ENCODE data around the gene AP2S1.
"Not testable (repeated sequence)": the region's sequence is repeated elsewhere in the genome, so short reads cannot be mapped to it uniquely, and the experiment has no call there.

AP2S1 gene

DNA sequence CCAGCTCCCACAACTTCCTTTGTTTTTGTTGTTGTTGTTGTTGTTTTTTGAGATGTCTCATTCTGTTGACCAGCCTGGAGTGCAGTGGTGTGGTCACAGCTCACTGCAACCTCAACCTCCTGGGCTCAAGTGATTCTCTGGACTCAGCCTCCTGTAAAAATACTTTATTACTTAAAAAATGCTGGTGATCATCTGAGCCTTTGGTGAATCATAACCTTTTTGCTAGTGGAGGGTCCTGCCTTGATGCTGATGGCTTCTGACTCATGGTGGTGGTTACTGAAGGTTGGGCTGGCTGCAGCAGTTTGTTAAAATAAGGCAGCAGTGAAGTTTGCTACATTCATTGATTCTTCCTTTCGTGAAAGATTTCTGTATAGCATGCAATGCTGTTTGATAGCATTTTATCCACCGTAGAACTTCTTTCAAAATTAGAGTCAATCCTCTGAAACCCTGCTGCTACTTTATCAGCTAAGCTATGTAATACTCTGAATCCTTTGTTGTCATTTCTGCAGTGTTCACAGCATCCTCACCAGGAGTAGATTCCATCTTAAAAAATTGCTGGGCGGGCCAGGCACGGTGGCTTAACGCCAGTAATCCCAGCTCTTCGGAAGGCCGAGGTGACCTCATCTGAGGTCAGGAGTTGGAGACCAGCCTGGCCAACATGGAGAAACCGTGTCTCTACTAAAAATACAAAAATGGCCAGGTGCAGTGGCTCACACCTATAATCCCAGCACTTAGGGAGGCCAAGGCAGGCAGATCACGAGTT is 28.1 kb upstream of the AP2S1 start:
- no peak overlapping the region for H3K27ac ChIP-seq
- H3K4me3 ChIP-seq (IDR thresholded peaks at IDR 0.05; ENCODE audit: insufficient read depth, low read depth, low read length) = no peak overlapping the region
- no peak overlapping the region for H3K9ac ChIP-seq
- no peak overlapping the region for H3K4me2 ChIP-seq
- H3K4me1 ChIP-seq (ENCODE audit: low read depth, poor library complexity, severe bottlenecking) = no peaks in the 10 kb centered on the region
- no peaks in the 10 kb centered on the region for H3K27me3 ChIP-seq (ENCODE audit: insufficient read depth, low read depth)
- no peak overlapping the region for H2AFZ ChIP-seq (ENCODE audit: low read depth)
- H3K79me2 ChIP-seq (ENCODE audit: insufficient read depth, low read depth) = peaks cover 22% of the 10 kb centered on the region
- no peaks in the 10 kb centered on the region for H4K20me1 ChIP-seq (ENCODE audit: insufficient read depth)
- no peaks in the 10 kb centered on the region for H3K36me3 ChIP-seq (ENCODE audit: insufficient read depth)
- TF ChIP-seq, protein P1, sequence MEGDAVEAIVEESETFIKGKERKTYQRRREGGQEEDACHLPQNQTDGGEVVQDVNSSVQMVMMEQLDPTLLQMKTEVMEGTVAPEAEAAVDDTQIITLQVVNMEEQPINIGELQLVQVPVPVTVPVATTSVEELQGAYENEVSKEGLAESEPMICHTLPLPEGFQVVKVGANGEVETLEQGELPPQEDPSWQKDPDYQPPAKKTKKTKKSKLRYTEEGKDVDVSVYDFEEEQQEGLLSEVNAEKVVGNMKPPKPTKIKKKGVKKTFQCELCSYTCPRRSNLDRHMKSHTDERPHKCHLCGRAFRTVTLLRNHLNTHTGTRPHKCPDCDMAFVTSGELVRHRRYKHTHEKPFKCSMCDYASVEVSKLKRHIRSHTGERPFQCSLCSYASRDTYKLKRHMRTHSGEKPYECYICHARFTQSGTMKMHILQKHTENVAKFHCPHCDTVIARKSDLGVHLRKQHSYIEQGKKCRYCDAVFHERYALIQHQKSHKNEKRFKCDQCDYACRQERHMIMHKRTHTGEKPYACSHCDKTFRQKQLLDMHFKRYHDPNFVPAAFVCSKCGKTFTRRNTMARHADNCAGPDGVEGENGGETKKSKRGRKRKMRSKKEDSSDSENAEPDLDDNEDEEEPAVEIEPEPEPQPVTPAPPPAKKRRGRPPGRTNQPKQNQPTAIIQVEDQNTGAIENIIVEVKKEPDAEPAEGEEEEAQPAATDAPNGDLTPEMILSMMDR (conservative IDR thresholded peaks at IDR 0.05; ENCODE audit: low read depth, low read length) = no peak

DNA sequence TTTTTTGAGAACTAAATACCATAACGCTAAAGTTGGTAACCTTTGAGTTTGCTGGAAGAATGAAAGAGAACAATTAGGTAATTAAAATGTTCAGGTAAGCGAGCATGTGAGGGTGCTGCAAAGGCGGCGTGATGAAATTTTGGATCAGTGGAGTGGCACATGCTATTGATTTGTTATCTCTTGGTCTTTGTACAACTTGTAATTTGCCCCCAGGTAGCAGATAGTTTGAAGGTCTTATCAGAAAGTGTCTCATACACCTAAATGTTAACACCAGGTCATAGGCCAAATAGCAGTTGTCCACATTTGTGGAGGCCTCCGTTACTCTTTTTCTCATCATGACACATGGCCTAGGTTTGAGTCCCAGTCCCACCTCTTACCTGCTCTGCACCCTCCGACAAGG is 25.0 kb upstream of the AP2S1 start:
- Histone ChIP-seq H3K79me2 (ENCODE audit: insufficient read depth, low read depth) (peaks cover 52% of the 10 kb centered on the region), H3K4me3 (IDR thresholded peaks at IDR 0.05; ENCODE audit: insufficient read depth, low read depth, low read length) (no peak overlapping the region), H3K36me3 (ENCODE audit: insufficient read depth) (no peaks in the 10 kb centered on the region), H3K27me3 (ENCODE audit: insufficient read depth, low read depth) (no peaks in the 10 kb centered on the region), H2AFZ (ENCODE audit: low read depth) (no peak overlapping the region), H3K9ac (no peak overlapping the region), H3K4me1 (ENCODE audit: low read depth, poor library complexity, severe bottlenecking) (no peaks in the 10 kb centered on the region), H3K4me2 (no peak overlapping the region), H4K20me1 (ENCODE audit: insufficient read depth) (no peaks in the 10 kb centered on the region), H3K27ac (no peak overlapping the region)
- TF ChIP-seq, protein P1 (conservative IDR thresholded peaks at IDR 0.05; ENCODE audit: low read depth, low read length) = no peak

DNA sequence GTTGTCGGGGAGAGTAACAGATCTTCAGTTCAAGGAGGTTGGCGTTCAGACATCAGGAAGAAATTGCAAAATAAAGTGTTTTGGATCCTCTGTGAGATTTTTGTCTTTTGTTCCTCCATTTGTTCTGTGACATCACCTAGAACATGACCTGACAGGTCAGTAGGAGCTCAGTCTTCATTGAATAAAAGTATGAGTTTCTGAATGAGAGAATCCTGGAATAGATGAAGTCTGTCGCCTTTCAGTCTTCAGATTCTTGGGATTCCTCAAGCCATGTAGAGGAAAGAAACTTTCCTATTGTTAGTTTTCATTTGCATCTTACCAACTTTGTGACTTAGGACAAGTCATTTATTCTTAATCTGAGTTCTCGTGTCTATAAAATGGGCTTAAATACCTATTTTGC is 24.6 kb upstream of the AP2S1 start:
- Histone ChIP-seq H3K9ac (no peak overlapping the region), H3K27ac (no peak overlapping the region), H3K4me3 (IDR thresholded peaks at IDR 0.05; ENCODE audit: insufficient read depth, low read depth, low read length) (no peak overlapping the region), H3K36me3 (ENCODE audit: insufficient read depth) (no peaks in the 10 kb centered on the region), H2AFZ (ENCODE audit: low read depth) (no peak overlapping the region), H3K4me2 (no peak overlapping the region), H3K27me3 (ENCODE audit: insufficient read depth, low read depth) (no peaks in the 10 kb centered on the region), H4K20me1 (ENCODE audit: insufficient read depth) (no peaks in the 10 kb centered on the region), H3K4me1 (ENCODE audit: low read depth, poor library complexity, severe bottlenecking) (no peaks in the 10 kb centered on the region), H3K79me2 (ENCODE audit: insufficient read depth, low read depth) (peaks cover 56% of the 10 kb centered on the region)
- TF ChIP-seq, protein P1 (conservative IDR thresholded peaks at IDR 0.05; ENCODE audit: low read depth, low read length) = no peak

DNA sequence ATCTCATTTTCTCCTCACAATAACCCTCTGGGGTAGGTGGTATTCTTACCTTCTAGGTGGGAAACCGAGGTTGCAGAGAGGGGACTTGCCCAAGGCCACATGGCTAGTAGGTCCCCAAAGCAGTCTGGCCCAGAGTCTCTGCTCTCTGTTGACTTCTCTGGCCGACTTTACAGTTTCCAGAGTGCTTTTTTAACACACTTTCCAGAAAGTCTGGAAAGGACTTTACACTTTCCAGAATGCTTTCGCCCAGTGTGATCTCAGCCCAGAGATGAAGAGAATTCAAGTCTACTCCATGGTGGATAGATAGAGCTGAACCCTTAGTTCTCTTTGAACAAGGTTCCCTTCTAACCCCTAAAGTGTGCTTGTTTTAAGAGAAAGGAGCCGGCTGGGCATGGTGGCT is 22.3 kb upstream of the AP2S1 start:
- peaks cover 7% of the 10 kb centered on the region; the same call in 1 of the 2 replicates for H4K20me1 ChIP-seq (ENCODE audit: insufficient read depth)
- H3K9ac ChIP-seq = no peak overlapping the region
- no peak overlapping the region for H2AFZ ChIP-seq (ENCODE audit: low read depth)
- TF ChIP-seq, protein P1 (conservative IDR thresholded peaks at IDR 0.05; ENCODE audit: low read depth, low read length) = no peak
- H3K4me3 ChIP-seq (IDR thresholded peaks at IDR 0.05; ENCODE audit: insufficient read depth, low read depth, low read length) = no peak overlapping the region
- no peak overlapping the region for H3K4me2 ChIP-seq
- peaks cover 6% of the 10 kb centered on the region for H3K4me1 ChIP-seq (ENCODE audit: low read depth, poor library complexity, severe bottlenecking)
- H3K79me2 ChIP-seq (ENCODE audit: insufficient read depth, low read depth) = peaks cover 66% of the 10 kb centered on the region
- no peak overlapping the region for H3K27ac ChIP-seq
- no peaks in the 10 kb centered on the region for H3K27me3 ChIP-seq (ENCODE audit: insufficient read depth, low read depth)
- no peaks in the 10 kb centered on the region for H3K36me3 ChIP-seq (ENCODE audit: insufficient read depth)

DNA sequence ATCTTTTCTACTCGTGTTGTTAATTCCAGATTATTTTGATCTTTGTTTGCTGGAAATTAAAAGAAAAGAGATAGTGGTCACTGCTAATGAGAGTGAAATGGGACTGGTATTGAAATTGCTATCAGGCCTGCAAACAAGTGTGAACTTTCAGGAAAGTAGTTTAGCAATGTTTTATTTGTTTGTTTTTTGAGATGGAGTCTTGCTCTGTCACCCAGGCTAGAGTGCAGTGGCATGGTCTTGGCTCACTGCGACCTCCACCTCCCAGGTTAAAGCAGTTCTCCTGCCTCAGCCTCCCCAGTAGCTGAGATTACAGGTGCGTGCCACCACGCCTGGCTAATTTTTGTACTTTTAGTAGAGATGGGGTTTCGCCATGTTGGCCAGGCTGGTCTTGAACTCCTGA is 20.5 kb upstream of the AP2S1 start:
- not testable (repeated sequence) for H3K27me3 ChIP-seq (ENCODE audit: insufficient read depth, low read depth); H4K20me1 ChIP-seq (ENCODE audit: insufficient read depth); H3K4me3 ChIP-seq (IDR thresholded peaks at IDR 0.05; ENCODE audit: insufficient read depth, low read depth, low read length); H2AFZ ChIP-seq (ENCODE audit: low read depth); H3K4me2 ChIP-seq; H3K36me3 ChIP-seq (ENCODE audit: insufficient read depth); H3K27ac ChIP-seq; H3K9ac ChIP-seq
- Histone ChIP-seq H3K79me2 (ENCODE audit: insufficient read depth, low read depth) (peaks cover 78% of the 10 kb centered on the region), H3K4me1 (ENCODE audit: low read depth, poor library complexity, severe bottlenecking) (peaks cover 19% of the 10 kb centered on the region)
